Measurements from ENCODE around the gene FLYWCH2.

FLYWCH2 gene

GRCh38 chr16:2846511-2847310, 36.3 kb upstream of the FLYWCH2 start:
- peak overlapping the region; percentile 44 for H3K27ac Mint-ChIP-seq
- H3K4me3 Mint-ChIP-seq, result peak overlapping the region; percentile 25
- H3K4me1 Mint-ChIP-seq, result peaks cover 56% of the 10 kb centered on the region
- H3K9me3 Mint-ChIP-seq, result no peaks in the 10 kb centered on the region
- H3K36me3 Mint-ChIP-seq, result peaks cover 8% of the 10 kb centered on the region
- ATAC-seq (peak; percentile 87), DNase-seq (ENCODE audit: low spot score in 2 of 2) (no peak)

DNA sequence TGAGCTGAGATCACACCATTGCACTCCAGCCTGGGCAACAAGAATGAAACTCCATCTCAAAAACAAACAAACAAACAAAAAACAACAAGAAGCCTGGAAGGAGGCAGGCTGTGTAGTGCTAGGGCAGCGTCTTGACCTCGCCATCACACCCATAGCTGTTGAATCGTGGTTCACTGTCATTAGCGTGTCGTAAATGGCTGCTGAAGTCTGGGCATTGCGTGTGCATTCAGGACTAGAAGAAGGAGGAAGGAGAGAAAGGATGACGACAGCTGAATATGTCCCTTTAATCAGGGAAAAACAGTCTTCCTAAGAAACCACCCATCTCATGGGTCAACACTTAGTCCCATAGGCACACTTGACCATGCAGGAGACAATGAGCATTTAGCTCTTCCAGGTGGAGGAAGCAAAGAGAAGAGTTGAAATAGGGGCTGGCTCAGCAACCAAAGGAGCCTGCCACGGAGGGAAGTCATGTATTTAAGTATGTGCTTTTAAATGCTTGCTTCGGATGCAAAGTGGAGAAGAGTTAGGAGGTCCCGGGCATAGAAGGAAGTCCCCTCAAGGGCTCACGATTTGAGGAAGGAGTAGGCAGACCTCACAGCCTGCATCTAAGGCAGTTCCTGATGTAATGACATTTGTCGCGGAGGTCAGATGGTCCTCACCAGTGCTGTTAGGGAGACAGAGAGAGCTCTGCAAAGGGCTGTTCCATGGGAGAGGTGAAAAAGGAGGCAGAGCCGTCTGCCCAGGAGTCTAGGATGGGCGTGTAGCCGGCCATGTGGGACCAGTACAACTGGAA, 33.9 kb upstream of the FLYWCH2 start:
- DNase-seq (ENCODE audit: low spot score in 2 of 2), result no peak
- H3K4me1 Mint-ChIP-seq, result peaks cover 42% of the 10 kb centered on the region
- no peaks in the 10 kb centered on the region for H3K36me3 Mint-ChIP-seq
- H3K4me3 Mint-ChIP-seq, result no peak overlapping the region
- peaks cover 2% of the 10 kb centered on the region for H3K9me3 Mint-ChIP-seq
- no peak overlapping the region for H3K27ac Mint-ChIP-seq
- no peak for ATAC-seq

- ATAC-seq (no peak), DNase-seq (ENCODE audit: low spot score in 2 of 2) (no peak)
- H3K36me3 Mint-ChIP-seq, result no peaks in the 10 kb centered on the region
- peaks cover 16% of the 10 kb centered on the region for H3K4me1 Mint-ChIP-seq
- H3K27ac Mint-ChIP-seq, result no peak overlapping the region
- H3K9me3 Mint-ChIP-seq, result peaks cover 8% of the 10 kb centered on the region
- no peak overlapping the region for H3K4me3 Mint-ChIP-seq
Measured at GRCh38 chr16:2852003-2852730, 30.8 kb upstream of the FLYWCH2 start.

DNA sequence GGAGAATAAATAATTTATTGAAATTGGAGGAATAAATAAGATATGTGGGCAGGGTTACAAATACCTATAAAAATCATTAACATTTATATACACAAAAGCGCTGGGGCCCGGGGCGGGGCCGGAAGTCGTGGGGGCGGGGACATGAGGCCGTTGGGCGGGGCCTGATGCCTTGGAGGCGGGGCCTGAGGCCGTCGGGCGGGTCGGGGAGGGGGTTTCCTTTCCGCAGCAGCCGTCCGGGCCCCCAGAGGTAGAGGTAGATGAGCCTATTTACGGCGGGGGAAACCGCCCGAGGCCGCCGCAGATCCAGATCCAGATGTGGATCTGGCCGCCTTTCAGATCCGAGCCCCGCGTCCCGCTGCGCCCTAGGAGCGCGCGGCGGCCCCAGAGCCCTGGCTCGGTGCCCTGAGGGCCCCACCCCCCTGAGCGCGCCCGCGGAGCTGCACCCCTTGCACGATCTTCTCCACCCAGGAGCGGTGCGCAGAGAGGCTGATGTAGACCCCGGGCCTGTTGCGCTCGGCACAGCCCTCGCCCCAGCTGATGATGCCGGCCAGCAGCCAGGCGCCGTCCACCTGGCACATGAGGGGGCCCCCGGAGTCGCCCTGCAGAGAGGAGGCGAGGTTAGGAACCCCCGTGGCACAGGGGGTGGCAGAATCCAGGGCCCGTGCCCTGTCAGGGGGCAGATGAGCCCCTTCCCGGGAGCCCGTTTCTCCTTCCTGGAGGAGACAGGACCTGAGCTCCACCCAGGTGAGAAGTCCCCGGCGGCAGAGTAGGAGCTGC, 30.1 kb upstream of the FLYWCH2 start:
- peaks cover 20% of the 10 kb centered on the region for H3K4me1 Mint-ChIP-seq
- no peak for ATAC-seq
- no peaks in the 10 kb centered on the region for H3K36me3 Mint-ChIP-seq
- no peak for DNase-seq (ENCODE audit: low spot score in 2 of 2)
- H3K27ac Mint-ChIP-seq, result no peak overlapping the region
- H3K9me3 Mint-ChIP-seq, result peaks cover 8% of the 10 kb centered on the region
- H3K4me3 Mint-ChIP-seq, result no peak overlapping the region

DNA sequence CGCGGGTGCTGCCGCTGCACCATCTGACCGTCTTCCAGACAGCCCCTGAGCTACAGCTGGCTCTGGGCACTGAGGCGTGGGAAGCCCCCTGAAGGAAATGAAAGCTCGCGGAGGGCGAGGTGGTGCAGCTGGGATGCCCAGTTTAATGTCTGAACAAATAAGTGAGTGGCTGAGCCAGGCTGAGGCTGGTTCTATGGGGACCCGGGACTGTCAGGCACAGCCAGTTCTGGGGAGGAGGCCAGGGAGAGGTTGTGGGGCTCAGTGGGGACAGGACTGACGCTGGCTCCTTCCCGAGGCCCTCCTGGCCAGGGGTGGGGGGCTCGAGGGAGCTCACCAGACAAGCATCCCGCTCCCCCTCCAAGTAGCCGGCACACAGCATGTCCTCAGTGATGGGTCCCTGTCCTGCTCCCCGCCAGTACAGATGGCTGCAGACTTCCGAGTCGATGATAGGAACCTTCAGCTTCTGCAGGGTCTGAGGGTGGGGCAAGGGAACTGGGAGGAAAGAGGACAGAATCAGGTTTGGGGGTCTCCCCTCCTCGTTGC, 29.4 kb upstream of the FLYWCH2 start:
- DNase-seq (ENCODE audit: low spot score in 2 of 2) (no peak), ATAC-seq (no peak)
- Mint-ChIP-seq H3K4me1 (peaks cover 20% of the 10 kb centered on the region), H3K36me3 (no peaks in the 10 kb centered on the region), H3K27ac (no peak overlapping the region), H3K4me3 (no peak overlapping the region), H3K9me3 (peaks cover 8% of the 10 kb centered on the region)

DNA sequence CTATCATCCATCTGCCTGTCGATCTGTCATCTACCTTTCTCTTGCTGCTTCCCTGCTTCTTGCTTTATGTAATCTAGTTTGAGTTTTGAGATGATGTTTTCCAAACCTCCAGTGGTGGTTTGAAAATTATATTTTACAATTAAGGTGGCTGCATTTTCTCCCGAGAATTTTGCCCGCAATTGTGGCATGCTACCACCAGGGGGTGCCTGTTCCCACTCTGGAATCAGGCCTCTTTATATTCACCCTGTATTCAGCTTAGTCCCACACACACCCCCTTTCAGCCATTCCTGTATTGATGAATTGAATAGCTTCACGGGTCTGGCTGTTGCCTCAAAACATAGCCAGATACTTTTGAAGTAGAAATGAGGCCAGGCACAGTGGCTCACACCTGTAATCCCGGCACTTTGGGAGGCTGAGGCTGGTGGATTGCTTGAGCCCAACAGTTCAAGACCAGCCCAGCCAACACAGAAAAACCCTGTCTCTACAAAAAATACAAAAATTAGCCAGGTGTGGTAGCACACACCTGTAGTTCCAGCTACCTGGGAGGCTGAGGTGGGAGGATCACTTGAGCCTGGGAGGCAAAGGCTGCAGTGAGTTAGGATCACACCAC, 28.2 kb upstream of the FLYWCH2 start:
- Mint-ChIP-seq H3K9me3 (peaks cover 8% of the 10 kb centered on the region), H3K4me1 (peaks cover 14% of the 10 kb centered on the region), H3K4me3 (no peak overlapping the region), H3K27ac (peak overlapping the region; percentile 10), H3K36me3 (no peaks in the 10 kb centered on the region)
- ATAC-seq (no peak), DNase-seq (ENCODE audit: low spot score in 2 of 2) (no peak)

DNA sequence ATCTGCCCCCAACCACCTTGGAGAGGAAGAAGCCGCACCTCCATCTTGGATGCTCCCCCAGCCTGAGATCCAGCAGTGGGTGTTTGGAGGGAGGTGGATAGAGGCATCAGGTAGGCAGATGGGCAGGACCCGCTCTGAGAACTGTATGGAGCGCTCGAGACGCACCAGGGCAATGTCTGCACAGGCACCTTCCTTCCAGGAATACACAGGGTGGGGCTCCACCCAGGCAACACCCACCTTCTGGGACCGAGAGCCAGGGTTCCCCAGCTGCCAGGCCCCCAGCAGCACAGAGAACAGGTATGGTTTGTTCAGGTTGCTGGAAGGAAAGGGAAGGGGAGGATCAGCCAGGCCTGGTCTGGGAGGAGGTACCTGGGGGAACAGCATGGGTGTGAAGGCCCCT, 27.5 kb upstream of the FLYWCH2 start:
- no peak overlapping the region for H3K4me3 Mint-ChIP-seq
- ATAC-seq (no peak), DNase-seq (ENCODE audit: low spot score in 2 of 2) (no peak)
- no peak overlapping the region for H3K27ac Mint-ChIP-seq
- peaks cover 8% of the 10 kb centered on the region for H3K9me3 Mint-ChIP-seq
- H3K36me3 Mint-ChIP-seq, result no peaks in the 10 kb centered on the region
- H3K4me1 Mint-ChIP-seq, result peaks cover 8% of the 10 kb centered on the region

- Mint-ChIP-seq H3K4me1 (peaks cover 7% of the 10 kb centered on the region), H3K4me3 (no peak overlapping the region)
Measured at GRCh38 chr16:2856061-2856670, 26.8 kb upstream of the FLYWCH2 start.

DNA sequence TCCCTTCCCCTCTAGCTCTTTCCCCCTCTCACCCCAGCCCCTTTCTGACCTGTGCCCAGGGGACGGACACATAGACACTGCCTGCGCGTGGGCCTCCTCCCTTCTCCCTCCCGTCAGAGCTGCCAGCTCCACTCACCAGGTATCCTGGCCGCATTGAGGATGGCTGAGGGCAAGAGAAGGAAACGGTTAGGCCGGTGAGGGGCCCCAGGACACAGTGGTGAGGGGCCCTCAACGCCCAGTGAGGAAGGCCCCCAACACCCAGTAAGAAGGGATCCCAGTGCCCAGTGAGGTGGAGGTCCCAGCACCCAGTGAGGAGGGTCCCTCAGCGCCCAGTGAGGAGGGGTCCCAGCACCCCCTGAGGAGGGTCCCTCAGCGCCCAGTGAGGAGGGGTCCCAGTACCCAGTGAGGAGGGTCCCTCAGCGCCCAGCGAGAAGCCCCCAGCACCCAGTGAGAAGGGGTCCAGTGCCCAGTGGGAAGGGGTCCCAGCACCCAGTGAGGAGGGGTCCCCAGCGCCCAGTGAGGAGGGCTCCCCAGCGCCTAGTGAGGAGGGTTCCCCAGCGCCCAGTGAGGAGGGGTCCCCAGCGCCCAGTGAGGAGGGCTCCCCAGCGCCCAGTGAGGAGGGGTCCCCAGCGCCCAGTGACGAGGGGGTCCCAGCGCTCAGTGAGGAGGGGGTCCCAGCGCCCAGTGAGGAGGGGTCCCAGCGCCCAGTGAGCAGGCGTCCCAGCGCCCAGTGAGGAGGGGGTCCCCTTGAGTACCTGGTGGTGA, 26.1 kb upstream of the FLYWCH2 start:
- Mint-ChIP-seq H3K27ac (peak overlapping the region; percentile 78), H3K36me3 (no peaks in the 10 kb centered on the region), H3K9me3 (peaks cover 11% of the 10 kb centered on the region), H3K4me1 (peaks cover 7% of the 10 kb centered on the region), H3K4me3 (peak overlapping the region; percentile 77)
- no peak for ATAC-seq
- no peak for DNase-seq (ENCODE audit: low spot score in 2 of 2)

More at GRCh38 chr16:2856061-2856670, 26.8 kb upstream of the FLYWCH2 start:
- H3K9me3 Mint-ChIP-seq, result peaks cover 9% of the 10 kb centered on the region
- DNase-seq (ENCODE audit: low spot score in 2 of 2), result no peak
- H3K36me3 Mint-ChIP-seq, result no peaks in the 10 kb centered on the region
- no peak overlapping the region for H3K27ac Mint-ChIP-seq
- ATAC-seq, result no peak

GRCh38 chr16:2857451-2858244, 25.4 kb upstream of the FLYWCH2 start, which contains the start of gene PRSS22:
Gene PRSS22 (minus strand): TSS chr16:2858170. CDS start chr16:2858104, 66 bp downstream.
- Mint-ChIP-seq H3K4me3 (peak within 1 kb of the TSS; percentile 77), H3K9me3 (peaks cover 11% of the 10 kb centered on the region), H3K36me3 (no peaks in the 10 kb centered on the region), H3K27ac (peak within 1 kb of the TSS; percentile 78), H3K4me1 (peaks cover 7% of the 10 kb centered on the region)
- DNase-seq (ENCODE audit: low spot score in 2 of 2), result no peak
- ATAC-seq, result peak; percentile 39

- H3K9me3 Mint-ChIP-seq, result peaks cover 11% of the 10 kb centered on the region
- H3K4me3 Mint-ChIP-seq, result peak overlapping the region; percentile 77
Measured at GRCh38 chr16:2858245-2859025, 24.6 kb upstream of the FLYWCH2 start.

GRCh38 chr16:2859686-2860265, 23.2 kb upstream of the FLYWCH2 start:
- Mint-ChIP-seq H3K9me3 (peaks cover 3% of the 10 kb centered on the region), H3K27ac (no peak overlapping the region), H3K4me1 (peaks cover 7% of the 10 kb centered on the region), H3K4me3 (no peak overlapping the region), H3K36me3 (no peaks in the 10 kb centered on the region)
- ATAC-seq (no peak), DNase-seq (ENCODE audit: low spot score in 2 of 2) (no peak)

More at GRCh38 chr16:2858245-2859025, 24.6 kb upstream of the FLYWCH2 start:
- DNase-seq (ENCODE audit: low spot score in 2 of 2), result no peak
- ATAC-seq, result peak; percentile 38
- Mint-ChIP-seq H3K36me3 (no peaks in the 10 kb centered on the region), H3K4me1 (peaks cover 7% of the 10 kb centered on the region), H3K27ac (no peak overlapping the region)

All from stimulated activated effector memory CD8-positive, alpha-beta T cell treated with anti-CD3 and anti-CD28 coated beads, Interleukin-12 subunit alpha, Interleukin-12 subunit beta, amount 100 ng/mL, for 72 hours (primary cell).